GM19043 (cell line): ENCODE measurements around the gene COL2A1.

Experiments used
- ATAC-seq: cut with Tn5 transposase; IDR thresholded peaks from one replicate; pipeline ENCODE4 v1.9.1; 2021; ENCODE audit warnings: low read depth; ENCODE audit not compliant: unreplicated experiment

The COL2A1 gene

DNA sequence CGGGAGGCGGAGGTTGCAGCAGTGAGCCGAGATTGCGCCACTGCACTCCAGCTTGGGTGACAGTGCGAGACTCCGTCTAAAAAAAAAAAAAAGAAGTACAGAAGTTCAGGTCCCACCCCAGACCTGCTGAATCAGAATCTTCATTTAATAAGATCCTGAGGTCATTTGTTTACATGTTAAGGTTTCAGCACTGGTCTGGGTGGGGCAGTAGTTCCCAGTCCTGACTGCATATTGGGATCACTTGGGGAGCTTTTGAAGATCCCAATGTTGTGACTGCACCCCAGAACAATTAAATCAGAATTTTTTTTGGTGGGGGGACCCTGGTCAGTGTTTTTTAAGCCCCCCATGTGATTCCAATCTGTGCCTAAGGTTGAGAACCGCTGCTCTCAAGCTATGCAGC lies 11.7 kb upstream of the COL2A1 start:
- ATAC-seq: no peak

DNA sequence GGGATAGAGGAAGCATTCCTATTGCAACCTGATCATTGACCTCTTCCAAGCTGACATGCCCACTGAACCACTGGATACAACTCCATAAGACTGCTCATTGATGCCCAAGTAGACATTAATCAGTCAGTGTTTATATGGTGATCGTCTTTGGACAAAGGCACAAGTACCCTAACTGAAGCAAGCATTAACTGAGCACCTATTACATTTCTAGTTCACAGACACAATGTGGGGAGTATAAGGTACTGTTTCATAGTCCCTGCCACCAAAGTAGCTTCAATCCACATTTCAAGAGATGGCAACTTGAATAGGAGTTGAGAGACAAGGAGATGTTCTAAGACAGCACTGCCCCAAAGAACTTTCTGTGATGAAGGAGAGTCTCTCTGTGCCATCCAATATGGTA lies 10.9 kb upstream of the COL2A1 start:
- no peak for ATAC-seq

DNA sequence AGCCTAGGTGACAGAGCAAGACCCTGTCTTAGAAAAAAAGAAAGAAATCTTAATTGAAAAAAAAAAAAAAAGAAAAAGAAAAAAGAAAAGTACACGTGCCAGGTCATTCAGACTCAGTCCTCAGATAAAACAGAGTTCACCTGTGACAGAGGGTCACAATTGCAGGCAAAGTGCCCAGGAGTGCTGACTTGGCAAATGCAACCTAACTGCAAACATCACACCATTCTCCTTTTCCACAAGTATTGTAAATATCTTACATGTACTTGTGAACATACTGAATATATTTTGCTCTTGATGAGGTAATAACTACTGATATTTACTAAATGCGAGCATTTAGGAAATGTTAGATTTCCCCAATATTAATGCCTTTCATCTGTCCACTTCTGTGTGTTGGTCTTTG lies 9.0 kb upstream of the COL2A1 start:
- no peak for ATAC-seq

DNA sequence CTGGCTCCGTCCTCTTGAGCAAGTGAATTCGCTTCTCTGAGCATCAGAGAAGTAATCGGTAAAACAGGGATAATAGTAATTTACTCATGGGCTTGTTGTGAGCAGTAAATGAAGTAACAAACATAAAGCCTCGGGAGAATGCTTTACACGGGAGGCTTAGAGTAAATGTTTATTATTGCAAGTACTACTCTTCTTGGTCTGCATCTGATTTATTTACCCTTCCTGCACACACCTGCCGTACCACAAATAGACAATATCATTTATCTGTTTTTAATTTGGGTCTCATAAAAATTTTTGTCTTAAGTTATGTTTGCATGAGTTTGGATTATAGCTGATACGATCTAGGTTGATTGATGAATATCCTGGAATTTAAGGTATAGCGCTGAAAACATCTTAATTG lies 7.8 kb upstream of the COL2A1 start:
- no peak for ATAC-seq

DNA sequence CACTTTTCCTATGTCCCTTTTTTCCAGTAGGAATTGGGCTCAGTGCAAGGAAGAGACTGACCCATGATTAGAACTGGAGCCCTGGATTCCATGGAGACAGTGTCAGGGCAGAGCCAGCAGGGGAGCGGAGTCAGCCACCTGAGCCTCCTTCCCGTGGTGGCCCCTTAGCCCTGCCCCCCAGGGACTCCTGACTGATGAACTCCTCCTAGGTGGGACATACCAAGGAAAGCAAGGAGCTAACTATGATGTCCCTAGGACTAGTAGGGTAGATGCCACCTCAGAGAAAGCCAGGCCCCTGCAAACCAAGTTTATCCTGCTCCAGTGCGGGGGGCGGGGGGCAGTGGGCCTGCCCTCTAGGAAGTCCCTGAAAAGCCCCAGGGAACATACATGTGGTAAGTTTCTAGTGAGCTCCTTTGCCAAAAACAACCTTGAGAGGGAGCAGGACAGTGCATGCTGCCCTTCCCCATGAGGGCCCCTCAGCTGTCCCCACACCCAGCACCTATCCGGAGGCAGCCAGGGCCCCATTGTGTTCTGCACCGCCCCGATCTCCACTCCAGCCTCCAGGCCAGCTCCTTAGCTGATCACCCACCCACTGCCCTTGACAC lies 6.2 kb upstream of the COL2A1 start:
- ATAC-seq: no peak

DNA sequence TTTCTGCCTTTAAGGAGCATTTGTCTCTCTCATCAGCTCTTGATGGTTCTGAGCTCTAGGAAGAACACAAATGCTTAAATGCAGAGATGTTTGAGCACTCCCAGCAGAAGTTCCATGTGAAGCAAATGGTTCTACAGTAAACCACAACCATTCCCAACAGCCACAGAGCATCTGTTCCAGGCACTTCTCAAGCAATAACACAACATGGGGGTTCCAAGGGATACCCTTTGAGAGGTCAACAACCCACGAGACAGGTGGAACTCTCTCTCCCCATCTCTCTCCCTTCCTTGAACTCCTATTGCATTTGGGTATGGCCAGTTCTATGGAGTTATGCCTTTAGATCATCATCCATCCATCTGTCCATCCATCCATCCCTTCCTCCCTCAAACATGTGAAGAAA lies 5.2 kb upstream of the COL2A1 start:
- ATAC-seq: no peak

DNA sequence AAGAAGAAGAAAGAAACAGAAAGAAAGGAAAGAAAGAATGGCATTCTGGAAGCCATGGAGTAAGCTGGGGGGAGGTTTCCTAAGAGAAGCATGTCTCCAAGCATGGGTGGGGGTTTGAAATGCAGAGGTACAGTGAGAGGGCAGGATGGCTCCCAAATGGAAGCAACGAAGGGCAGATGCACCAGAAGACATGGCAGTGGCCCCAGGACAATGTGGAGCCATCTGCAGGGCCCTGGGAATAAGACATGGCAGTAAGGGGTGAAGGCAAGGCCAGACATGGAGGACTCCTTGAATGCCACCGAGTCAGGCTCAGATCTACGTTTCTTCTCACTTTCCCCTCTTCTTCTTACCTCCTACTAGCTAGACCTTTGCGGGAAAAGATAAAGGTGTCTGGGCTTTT lies 4.7 kb upstream of the COL2A1 start:
- no peak for ATAC-seq

DNA sequence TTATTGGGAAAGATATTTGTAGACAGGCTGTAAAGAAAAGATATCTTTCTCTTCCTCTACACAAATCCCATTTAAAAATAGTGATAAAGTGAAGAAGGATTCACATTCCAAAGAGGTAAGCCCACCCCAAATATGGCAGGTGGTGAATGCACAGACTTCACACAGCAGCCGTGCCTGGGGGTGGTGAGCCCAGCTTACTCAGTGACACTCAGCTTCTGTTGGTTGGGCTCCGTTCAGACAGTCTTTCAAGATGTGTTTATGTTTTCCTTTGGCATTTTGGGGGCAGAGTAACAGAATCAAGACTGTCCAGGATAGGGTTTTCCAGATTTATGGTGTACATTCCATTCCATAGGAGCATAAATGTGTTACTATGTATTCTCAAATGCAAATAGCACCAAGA lies 4.1 kb upstream of the COL2A1 start:
- ATAC-seq: no peak

DNA sequence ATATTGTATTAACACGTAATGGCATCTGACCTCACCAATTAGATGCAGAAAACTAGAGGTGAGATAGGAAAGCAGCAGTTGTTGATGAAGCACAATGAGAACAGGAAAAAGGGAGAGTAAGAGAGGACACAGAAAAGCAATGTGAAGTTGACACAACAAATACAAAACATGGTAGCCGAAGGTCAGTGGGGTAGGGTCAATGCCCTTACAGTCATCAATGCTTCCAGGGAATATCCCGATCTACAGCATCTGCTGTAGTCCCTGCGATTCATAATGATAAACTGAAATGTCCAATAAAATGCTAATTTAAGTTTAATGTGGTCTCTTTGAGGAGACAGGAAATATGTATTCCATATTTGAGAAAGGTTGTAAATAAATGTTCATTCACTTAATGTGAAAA lies 2.9 kb upstream of the COL2A1 start:
- ATAC-seq: no peak

DNA sequence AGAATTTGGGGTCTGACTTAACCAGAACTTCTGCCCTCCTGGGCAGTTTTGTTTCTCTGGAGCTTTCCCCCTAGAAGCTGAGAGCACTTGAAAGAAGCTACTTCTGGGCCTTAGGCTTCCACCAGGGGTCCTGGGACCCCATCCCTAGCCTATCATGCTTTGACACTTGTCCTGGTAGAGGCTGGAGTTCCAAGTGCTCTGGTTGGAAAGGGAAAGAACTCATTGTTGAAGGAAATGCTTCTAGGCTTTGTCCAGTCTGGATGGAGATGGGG lies 1.4 kb upstream of the COL2A1 start:
- ATAC-seq: no peak

DNA sequence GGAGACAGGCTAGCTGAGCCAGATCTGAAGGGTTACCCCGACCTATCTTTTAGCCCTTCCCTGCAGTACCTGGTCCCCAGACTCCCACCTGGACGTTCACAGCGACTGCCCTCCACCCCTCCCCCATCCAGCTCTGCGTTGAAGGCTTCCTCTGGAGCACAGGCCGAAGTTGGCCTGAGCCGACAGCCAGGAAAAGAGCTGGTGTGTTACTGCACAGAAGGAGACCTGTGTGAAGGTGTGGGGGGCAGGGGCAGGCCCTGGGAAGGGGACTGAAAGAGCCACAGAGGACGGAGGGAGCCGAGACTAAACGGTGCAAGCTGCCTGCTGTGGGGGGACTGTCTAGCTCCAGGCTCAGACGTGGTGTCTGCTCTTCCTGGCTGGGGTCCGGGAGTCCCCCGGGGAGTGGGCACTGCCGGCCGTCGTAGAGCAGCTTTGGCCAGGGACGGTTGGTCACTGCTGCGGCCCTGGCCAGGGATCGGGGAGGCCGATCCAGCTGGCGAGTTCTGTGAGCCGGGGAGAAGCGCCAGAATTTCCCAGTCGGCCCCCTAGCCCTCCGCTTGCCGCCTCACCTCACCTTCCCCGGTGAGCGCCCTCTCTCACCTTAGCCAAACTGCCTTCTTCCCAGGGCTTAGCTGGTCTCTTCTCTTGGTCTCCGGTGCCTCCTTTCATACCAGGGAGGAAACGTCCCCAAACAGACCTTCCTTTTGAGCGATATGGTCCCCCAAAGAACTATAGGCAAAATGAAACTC lies 899 bp upstream of the COL2A1 start:
- ATAC-seq: no peak

DNA sequence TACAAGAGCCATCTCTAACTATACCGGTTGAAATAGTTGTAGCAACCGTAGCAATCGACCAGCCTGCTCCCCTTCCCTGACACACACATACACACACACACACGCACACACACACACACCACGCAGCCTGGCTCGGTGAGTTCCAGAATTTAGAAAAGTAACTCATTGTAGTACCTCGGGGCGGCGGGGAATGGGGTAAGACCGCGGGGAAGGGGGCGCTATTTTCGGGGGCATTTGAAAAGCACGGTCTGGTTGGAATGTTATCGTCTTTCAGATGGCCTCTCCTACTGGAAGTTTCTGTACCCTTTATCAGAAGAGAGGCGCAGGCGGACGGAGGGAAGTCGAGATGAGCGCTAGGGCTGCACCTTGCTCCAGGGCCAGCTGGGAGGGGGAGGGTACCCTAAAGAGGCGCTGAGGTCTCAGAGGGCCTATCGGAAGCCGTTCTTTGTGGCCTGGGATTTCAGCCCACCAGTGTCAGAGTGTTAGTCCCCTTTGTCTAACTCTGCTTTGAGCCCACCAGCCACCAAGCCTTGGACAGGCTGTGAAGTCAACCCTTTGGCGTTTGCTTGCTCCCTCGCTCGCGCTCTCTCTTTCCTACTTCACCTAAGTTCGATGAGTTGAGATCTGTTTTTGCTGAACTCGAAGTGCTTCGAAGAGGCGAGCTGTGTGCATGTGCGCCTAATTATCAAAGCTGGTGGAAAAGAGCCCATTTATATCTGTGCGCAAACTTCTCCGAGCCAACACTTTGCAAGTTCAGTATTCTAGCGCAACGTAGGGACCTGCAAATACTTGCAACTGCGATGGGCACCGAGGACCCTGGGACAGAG lies 837 bp downstream of the COL2A1 start:
- ATAC-seq: no peak

DNA sequence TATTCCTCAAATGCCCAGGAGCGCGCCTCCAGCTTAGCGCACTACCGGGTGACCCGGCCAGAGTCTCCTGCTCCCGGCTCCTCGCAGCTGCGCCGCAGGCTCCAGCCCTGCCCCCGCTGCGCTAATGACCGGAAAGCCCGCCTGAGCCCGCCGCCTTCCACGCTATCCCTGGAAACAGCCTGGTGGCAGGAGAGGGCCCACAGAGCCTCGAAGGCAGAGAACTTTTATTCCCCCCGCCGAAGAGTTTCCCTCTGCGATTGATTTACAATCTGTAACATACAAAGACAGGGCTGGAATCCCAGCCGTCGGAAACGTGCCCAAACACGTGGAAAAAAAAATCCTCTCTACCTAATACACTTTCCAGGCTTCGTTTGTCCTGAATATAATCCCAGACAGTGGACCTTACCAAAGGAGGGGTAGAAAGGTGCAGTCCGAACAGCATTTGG lies 1.5 kb downstream of the COL2A1 start:
- ATAC-seq: no peak

DNA sequence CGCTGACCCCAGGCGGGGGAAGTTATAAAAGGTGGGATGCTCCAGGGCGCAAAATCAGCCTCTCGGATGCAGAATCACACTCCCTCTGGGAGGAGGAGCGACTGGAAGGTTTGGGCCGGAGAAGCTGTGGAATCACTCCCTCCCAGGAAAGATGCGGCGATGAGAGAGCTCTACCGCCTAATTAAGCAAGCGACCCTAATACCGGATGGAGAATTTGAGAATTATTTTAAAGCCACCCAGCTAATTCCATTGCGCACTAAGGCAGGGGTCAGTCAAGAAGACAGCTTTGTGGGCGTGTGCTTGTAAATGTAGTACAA lies 1.9 kb downstream of the COL2A1 start:
- no peak for ATAC-seq

DNA sequence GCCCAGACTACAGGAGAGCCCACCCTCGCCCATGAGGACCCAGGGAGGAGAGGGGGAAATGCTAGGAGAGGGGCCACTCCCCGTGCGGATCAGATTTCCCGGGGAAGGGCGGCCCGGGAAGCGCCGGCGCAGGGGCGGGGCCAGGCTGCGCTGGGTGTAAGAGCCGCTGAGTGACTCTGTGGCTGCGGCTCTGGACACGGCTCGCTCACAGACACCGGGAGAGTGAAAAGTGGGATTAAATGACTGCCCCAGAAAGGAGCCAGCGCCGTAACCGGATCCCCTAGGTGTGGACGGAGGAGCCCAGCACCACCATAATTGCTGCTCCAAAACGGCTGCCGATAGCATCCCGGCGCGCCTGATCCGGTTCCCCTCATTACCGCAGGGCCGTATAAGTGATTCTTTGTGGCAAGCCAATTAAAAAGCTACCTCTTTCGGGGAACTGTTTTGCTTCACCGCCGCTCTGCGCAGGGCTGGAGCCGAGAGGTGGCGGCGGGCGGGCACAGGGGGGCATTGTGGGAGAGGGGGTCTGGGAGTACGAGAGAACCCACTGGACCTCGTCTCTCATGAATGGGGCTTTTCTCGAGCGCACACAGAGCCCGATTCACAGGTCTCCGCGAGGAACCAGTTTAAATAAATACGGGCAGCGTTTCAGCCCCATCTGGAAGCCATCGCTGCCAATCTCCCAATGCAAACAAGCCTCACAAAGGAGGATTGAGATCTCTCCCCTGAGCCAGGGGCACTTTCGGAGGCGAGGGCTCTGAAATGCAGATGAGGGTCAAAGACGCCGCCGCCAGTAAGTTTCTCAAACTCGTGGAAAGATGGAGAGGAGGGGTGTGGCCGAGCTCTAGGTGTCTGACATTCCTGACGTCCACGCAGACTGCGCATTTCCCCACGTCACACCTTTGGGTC lies 2.5 kb downstream of the COL2A1 start:
- no peak for ATAC-seq

DNA sequence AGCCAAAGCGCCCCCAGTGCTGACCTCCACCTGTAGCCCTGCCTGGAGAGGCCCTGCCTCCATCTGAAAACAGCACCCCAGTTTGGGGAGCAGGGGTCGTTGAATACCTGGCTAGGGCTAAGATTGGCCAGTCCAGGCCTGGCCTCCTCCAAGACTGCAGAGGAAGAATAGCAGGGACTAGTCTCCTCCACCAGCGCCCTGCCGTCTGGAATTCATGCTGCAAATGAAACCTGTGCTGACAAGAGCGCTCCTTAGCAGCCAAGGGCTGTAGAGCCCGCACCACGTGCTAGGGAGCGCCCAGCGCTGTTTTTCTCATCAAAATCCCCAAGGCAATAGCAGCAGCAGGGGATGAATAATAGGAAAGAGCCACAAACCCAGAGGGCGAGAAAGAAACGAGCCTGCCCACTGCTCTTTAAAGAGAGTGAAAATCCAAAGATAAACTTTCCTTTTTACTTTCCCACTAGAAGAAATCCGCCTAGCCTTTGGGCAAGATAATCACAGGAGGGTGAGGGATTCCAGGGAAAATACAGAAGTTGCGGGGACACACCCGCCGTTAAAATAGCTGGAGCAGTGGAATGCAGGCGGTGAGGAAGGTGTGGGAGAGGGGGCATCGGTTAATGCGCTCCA lies 3.3 kb downstream of the COL2A1 start:
- ATAC-seq: no peak

DNA sequence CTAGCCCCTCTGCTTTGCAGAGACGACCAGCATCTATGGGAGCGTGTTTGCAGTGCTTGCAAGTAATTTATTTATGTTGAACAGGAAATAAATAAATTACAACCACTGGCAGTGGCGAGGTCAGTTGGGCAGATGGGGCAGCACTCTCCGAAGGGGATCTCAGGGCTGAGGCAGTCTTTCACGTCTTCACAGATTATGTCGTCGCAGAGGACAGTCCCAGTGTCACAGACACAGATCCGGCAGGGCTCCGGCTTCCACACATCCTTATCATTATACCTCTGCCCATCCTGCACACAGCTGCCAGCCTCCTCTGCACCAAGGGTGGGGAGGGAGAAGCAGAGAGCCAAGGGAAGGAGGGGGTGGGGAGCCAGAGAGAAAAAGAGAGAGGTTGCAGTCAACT lies 4.5 kb downstream of the COL2A1 start:
- ATAC-seq: no peak

DNA sequence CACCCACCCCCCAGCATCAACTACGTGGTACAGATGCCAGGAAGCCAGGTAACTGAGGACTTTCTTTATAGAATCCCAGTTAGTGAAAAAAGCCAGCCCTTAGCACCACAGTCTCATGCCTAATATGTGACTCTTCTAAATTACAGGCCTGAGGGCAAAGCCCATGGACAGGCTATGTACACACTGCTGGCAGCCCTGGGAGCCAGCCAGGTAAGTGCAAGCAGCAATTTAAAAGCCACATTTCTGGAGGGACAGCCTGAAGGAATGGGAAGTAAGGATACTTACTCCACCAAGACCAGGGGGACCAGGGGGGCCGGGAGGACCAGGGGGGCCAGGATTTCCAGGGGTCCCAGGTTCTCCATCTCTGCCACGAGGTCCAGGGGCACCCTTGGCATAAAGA lies 7.0 kb downstream of the COL2A1 start:
- ATAC-seq: no peak

DNA sequence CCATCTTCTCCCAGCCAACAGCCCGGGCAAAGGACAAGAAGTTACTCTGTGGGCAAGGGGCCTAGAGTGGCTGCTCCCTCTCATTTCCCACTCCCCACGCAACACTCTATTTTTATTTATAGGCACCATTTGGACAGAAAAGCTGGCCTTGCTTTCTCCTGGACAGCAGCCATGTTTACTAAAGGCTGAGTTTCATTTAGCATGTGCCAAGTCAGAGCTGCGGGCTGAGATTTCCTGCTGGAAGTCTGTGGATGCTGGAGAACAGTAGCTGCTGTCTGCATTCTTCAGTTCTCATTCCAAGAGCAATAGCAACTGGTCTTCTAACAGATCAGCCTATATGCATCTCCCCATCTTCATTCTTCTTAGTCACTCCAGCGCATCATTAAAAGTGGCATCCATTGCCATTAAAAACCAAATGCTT lies 8.3 kb downstream of the COL2A1 start:
- ATAC-seq: no peak

DNA sequence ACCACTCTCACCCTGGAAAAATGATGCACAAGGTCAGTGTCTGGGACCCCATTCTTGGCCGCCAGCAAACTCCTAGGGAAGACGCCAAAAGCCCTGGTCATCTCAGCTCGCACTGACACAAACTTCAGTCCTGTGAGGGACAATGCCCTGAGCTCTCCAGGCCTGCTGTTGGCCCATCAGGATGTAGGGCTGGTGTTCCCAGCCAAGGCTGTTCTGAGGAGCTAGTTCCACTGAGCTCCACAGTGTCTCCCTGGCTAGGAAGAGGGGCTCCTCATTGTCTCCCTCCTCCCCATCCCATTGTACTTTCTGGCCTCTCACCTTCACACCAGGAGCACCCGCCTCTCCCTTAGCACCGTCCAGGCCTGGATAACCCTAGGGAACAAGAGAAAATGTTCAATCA lies 10.8 kb downstream of the COL2A1 start:
- no peak for ATAC-seq

DNA sequence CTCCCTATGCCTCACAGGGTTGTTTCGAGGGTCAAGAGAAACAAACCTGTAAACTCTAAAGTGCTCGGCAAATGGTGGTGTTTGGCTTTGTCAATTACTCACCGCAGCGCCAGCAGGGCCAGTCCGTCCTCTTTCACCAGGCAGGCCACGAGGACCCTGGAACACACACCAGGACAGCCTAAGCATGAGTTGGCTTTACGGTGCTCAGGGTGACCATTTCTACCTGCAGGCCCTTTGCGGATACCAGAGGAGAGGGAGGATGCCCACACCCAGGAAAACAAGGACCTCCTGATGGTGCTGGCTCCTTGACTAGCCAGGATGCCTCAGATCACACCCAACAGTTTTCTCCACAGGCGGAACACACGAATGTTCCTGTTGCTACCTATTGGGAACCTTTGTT lies 11.5 kb downstream of the COL2A1 start:
- ATAC-seq: no peak
